IMR-90 (cell line): ENCODE data around the gene NTMT2. TPM values are rescaled to one million over a fixed set of nuclear protein-coding genes. Genes with fewer than 3 reads are reported as not detected.

Experiments
- ATAC-seq: fragments of 200-7000 bp; cut with Tn5 transposase; 2 replicates; pipeline ENCODE4 v1.9.1; 2020; ENCODE audit warnings: low read depth, mild to moderate bottlenecking, moderate library complexity
- BruUV-seq: library from RNA; stranded (reverse); fragments of 400-500 nt; replicated peaks from 2 replicates; lab custom pipeline; 2021; lab: Mats Ljungman, UMichigan
- CTCF ChIA-PET: fragments of 300-600 bp; formaldehyde crosslinking; extraction: SDS; loops from one replicate; lab custom pipeline; 2021; ENCODE audit warnings: antibody characterized with exemption; lab: Yijun Ruan, JAX
- POLR2A ChIA-PET: fragments of 300-600 bp; sonication (Branson Sonifier 250); formaldehyde crosslinking; loops from one replicate; lab custom pipeline; 2022; ENCODE audit warnings: antibody characterized with exemption; ENCODE audit not compliant: unreplicated experiment; lab: Charles Lee
- DNase-seq: peaks from one replicate; pipeline ENCODE4 v3.0.0; 2013
- H2AFZ ChIP-seq: replicated peaks from 2 replicates; pipeline ENCODE3; 2013; ENCODE audit warnings: low read length, mild to moderate bottlenecking; ENCODE audit not compliant: poor library complexity
- H2AK5ac ChIP-seq: 2 replicates; pipeline ENCODE4 v1.6.1; 2013; ENCODE audit warnings: low read depth, low read length, inconsistent platforms
- H2AK9ac ChIP-seq: replicated peaks from 2 replicates; pipeline ENCODE3; 2013; ENCODE audit warnings: mild to moderate bottlenecking, low read depth, low read length, moderate library complexity; ENCODE audit not compliant: poor library complexity
- H2BK120ac ChIP-seq: 2 replicates; pipeline ENCODE4 v1.6.1; 2013; ENCODE audit warnings: low read depth, low read length, inconsistent platforms
- H2BK15ac ChIP-seq: 3 replicates; pipeline ENCODE4 v1.6.1; 2013; ENCODE audit warnings: low read depth, low read length, inconsistent platforms
- H2BK20ac ChIP-seq: 2 replicates; pipeline ENCODE4 v1.6.1; 2013; ENCODE audit warnings: low read depth, mild to moderate bottlenecking, inconsistent platforms, low read length, moderate library complexity
- H2BK5ac ChIP-seq: 2 replicates; pipeline ENCODE4 v1.6.1; 2013; ENCODE audit warnings: mild to moderate bottlenecking, low read depth, low read length, inconsistent platforms; ENCODE audit not compliant: poor library complexity, severe bottlenecking
- H3K14ac ChIP-seq: replicated peaks from 2 replicates; pipeline ENCODE4 v1.6.1; 2013; ENCODE audit warnings: low read depth, low read length, inconsistent platforms
- H3K18ac ChIP-seq: 2 replicates; pipeline ENCODE4 v1.6.1; 2013; ENCODE audit warnings: low read depth, low read length, control low read depth
- H3K23ac ChIP-seq: 2 replicates; pipeline ENCODE4 v1.6.1; 2013; ENCODE audit warnings: low read depth, low read length, inconsistent platforms
- H3K27ac ChIP-seq: 2 replicates; pipeline ENCODE4 v1.5.1; 2013; ENCODE audit warnings: mild to moderate bottlenecking, control low read depth, low read length; ENCODE audit not compliant: insufficient read depth
- H3K27me3 ChIP-seq: 2 replicates; pipeline ENCODE4 v1.6.1; 2013; ENCODE audit warnings: low read length; ENCODE audit not compliant: control insufficient read depth, insufficient read depth
- H3K36me3 ChIP-seq: 2 replicates; pipeline ENCODE4 v1.6.1; 2013; ENCODE audit warnings: low read length, mixed read lengths; ENCODE audit not compliant: control insufficient read depth, insufficient read depth
- H3K4ac ChIP-seq: 2 replicates; pipeline ENCODE4 v1.6.1; 2013; ENCODE audit warnings: low read depth, low read length, inconsistent platforms
- H3K4me1 ChIP-seq: 2 replicates; pipeline ENCODE4 v1.6.1; 2013; ENCODE audit warnings: low read length, mixed read lengths; ENCODE audit not compliant: control insufficient read depth, insufficient read depth
- H3K4me2 ChIP-seq: 2 replicates; pipeline ENCODE4 v1.6.1; 2013; ENCODE audit warnings: low read depth, mild to moderate bottlenecking, control low read depth, low read length, moderate library complexity
- H3K4me3 ChIP-seq: 2 replicates; pipeline ENCODE4 v1.5.1; 2013; ENCODE audit warnings: low read depth, mild to moderate bottlenecking, control low read depth, low read length, moderate library complexity; ENCODE audit not compliant: insufficient read depth
- H3K56ac ChIP-seq: 2 replicates; pipeline ENCODE4 v1.6.1; 2013; ENCODE audit warnings: low read length, inconsistent platforms; ENCODE audit not compliant: insufficient read depth; ENCODE audit errors: extremely low read depth
- H3K79me1 ChIP-seq, 2 experiments: 2 replicates each; pipeline ENCODE4 v1.6.1; 2013; ENCODE audit warnings: low read length in 2 of 2, inconsistent platforms in 1 of 2, low read depth in 1 of 2
- H3K9ac ChIP-seq: 2 replicates; pipeline ENCODE4 v1.6.1; 2013; ENCODE audit warnings: low read depth, low read length, control low read depth
- H3K9me1 ChIP-seq: 2 replicates; pipeline ENCODE4 v1.6.1; 2013; ENCODE audit warnings: low read length, inconsistent platforms; ENCODE audit not compliant: insufficient read depth
- H3K9me3 ChIP-seq: 2 replicates; pipeline ENCODE4 v1.6.1; 2013; ENCODE audit warnings: low read length; ENCODE audit not compliant: control insufficient read depth, insufficient read depth
- H4K20me1 ChIP-seq: 2 replicates; pipeline ENCODE4 v1.6.1; 2013; ENCODE audit warnings: low read length, inconsistent platforms; ENCODE audit not compliant: insufficient read depth
- H4K5ac ChIP-seq: 2 replicates; pipeline ENCODE4 v1.6.1; 2013; ENCODE audit warnings: mild to moderate bottlenecking, low read depth, low read length, control low read depth
- H4K8ac ChIP-seq, 2 experiments: 2 replicates each; pipeline ENCODE4 v1.6.1; 2013; ENCODE audit warnings: low read depth in 2 of 2, low read length in 2 of 2, control low read depth in 1 of 2, inconsistent platforms in 1 of 2
- H4K91ac ChIP-seq: 2 replicates; pipeline ENCODE4 v1.6.1; 2013; ENCODE audit warnings: low read depth, low read length, inconsistent platforms; ENCODE audit not compliant: insufficient read depth
- BHLHE40 ChIP-seq: fragments of 150-350 bp; IDR thresholded peaks from 2 replicates; pipeline ENCODE4 v1.6.1; 2016; ENCODE audit warnings: mild to moderate bottlenecking, low read depth, low read length
- CEBPB ChIP-seq: IDR thresholded peaks from 2 replicates; pipeline ENCODE4 v1.6.1; 2012; ENCODE audit warnings: low read depth, low read length, improper control_type of control experiment
- CHD1 ChIP-seq: IDR thresholded peaks from 2 replicates; pipeline ENCODE4 v1.6.1; 2012; ENCODE audit warnings: low read depth, low read length, improper control_type of control experiment
- FOS ChIP-seq: fragments of 150-350 bp; IDR thresholded peaks from 2 replicates; pipeline ENCODE4 v1.6.1; 2016; ENCODE audit warnings: low read depth, low read length
- MAFK ChIP-seq: IDR thresholded peaks from 2 replicates; pipeline ENCODE4 v1.6.1; 2012; ENCODE audit warnings: low read depth, low read length, improper control_type of control experiment
- MAZ ChIP-seq: IDR thresholded peaks from 2 replicates; pipeline ENCODE4 v1.6.1; 2012; ENCODE audit warnings: low read depth, mild to moderate bottlenecking, low read length, improper control_type of control experiment, moderate library complexity, borderline replicate concordance
- MXI1 ChIP-seq: IDR thresholded peaks from 2 replicates; pipeline ENCODE4 v1.6.1; 2012; ENCODE audit warnings: low read depth, mild to moderate bottlenecking, low read length, moderate library complexity, borderline replicate concordance
- NFE2L2 ChIP-seq: fragments of 150-350 bp; IDR thresholded peaks from 2 replicates; pipeline ENCODE4 v1.6.1; 2016; ENCODE audit warnings: low read depth, mild to moderate bottlenecking, low read length
- POLR2A ChIP-seq: IDR thresholded peaks from 2 replicates; pipeline ENCODE4 v1.6.1; 2012; ENCODE audit warnings: mild to moderate bottlenecking, low read depth, low read length
- RAD21 ChIP-seq: IDR thresholded peaks from 2 replicates; pipeline ENCODE4 v1.6.1; 2012; ENCODE audit warnings: low read length, improper control_type of control experiment
- RCOR1 ChIP-seq: IDR thresholded peaks from 2 replicates; pipeline ENCODE4 v1.6.1; 2012; ENCODE audit warnings: mild to moderate bottlenecking, low read length, improper control_type of control experiment; ENCODE audit not compliant: insufficient replicate concordance
- RFX5 ChIP-seq: IDR thresholded peaks from 2 replicates; pipeline ENCODE4 v1.8.0; 2012; ENCODE audit warnings: low read depth, mild to moderate bottlenecking, low read length, moderate library complexity
- SMC3 ChIP-seq: fragments of 150-350 bp; IDR thresholded peaks from 2 replicates; pipeline ENCODE4 v1.6.1; 2016; ENCODE audit warnings: low read depth, mild to moderate bottlenecking, antibody characterized with exemption, low read length, moderate library complexity
- WGBS, 2 experiments: methylation state at CpG; one replicate each; pipeline versions ENCODE4 v1.1.5 to v1.1.7; 2013; ENCODE audit warnings: missing lambda C conversion rate in 2 of 2; ENCODE audit not compliant: insufficient read length in 1 of 2; ENCODE audit errors: extremely low coverage in 2 of 2; 5-methylcytosine and 5-hydroxymethylcytosine counted together
- dilution Hi-C: fragments of 300-500 bp; cut with HindIII; formaldehyde crosslinking; loops from one replicate; pipeline ENCODE4 v1.14.3; 2018; ENCODE audit warnings: low sequenced_read_pairs; ENCODE audit not compliant: unreplicated experiment
- in situ Hi-C: fragments of 300-500 bp; cut with MboI; formaldehyde crosslinking; loops from 3 replicates; pipeline ENCODE4 v1.14.3; 2019; ENCODE audit warnings: low sequenced_read_pairs, inconsistent platforms, mixed read lengths
- intact Hi-C: fragments of 100-400 bp; cut with micrococcal nuclease; formaldehyde crosslinking; loops from 2 replicates; pipeline ENCODE4 v1.10.0; 2022
- polyA plus RNA-seq, 3 experiments: library from polyadenylated mRNA; depleted of rRNA; stranded (reverse); fragments of >200 nt; gene quantifications; 2 replicates each; pipeline ENCODE4 v1.2.3, GENCODE V29; 2012; ENCODE audit warnings: low replicate concordance in 1 of 3
- total RNA-seq: library from RNA; depleted of rRNA; stranded (reverse); fragments of >200 nt; gene quantifications from 2 replicates; pipeline ENCODE4 v1.2.3, GENCODE V29; 2012
- TF ChIP-seq, protein P1 (sequence below): conservative IDR thresholded peaks from 2 replicates; pipeline ENCODE4 v1.5.1; 2012; ENCODE audit warnings: mild to moderate bottlenecking, low read depth, low read length, improper control_type of control experiment
- TF ChIP-seq, protein P2 (sequence below): fragments of 150-350 bp; IDR thresholded peaks from 2 replicates; pipeline ENCODE4 v1.6.1; 2017; ENCODE audit warnings: mild to moderate bottlenecking, antibody characterized with exemption, low read length, low read depth

NTMT2 gene
- total and polyA plus RNA-seq, 2 of the 4 experiments (the other 2 are of a cell fraction): not detected

DNA sequence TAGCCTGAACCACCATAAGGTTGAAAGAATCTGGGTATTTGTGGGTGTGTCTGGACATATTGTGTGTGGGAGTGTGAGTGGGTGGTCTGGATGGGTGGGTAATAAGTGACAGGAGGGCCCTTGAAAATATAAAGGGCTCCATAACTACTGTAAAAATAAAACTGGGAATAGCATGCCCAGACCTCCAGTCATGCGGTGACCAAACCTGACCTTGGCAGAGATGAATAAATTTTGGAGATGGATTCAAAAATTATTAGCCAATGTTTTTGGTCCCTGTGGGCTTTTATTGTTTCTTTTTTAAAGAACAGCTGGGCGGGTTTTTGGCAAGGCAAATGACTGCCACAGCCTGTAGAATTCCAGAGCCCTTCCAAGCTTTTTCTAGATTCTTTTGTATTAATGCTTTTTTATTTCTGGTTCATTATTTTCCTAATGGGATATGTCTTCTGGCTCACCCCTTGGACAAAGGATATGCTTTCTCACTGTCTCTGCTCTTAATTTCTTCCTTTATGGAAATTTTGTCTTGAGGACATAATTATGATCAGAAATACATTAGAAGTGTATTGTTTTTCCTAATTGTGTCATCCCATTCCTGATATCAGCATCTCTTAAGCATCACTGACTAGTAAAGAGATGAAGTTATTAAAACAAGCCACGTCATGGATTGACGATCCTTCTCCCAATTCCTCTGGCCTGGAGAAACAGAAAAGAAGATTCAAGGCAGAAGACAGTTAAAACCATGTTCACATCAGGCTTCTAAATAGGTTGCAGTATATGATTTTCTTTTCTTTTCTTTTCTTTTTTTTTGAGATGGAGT lies 69.5 kb downstream of the NTMT2 start:
- ChIA-PET POLR2A (interaction anchor here (0.6 kb wide), 2 partner anchors 27 to 141 kb away, joined by 4 to 5 read pairs; no protein-coding TSS in a partner anchor), CTCF (no interaction called here)
- Histone ChIP-seq H2AFZ (no peak overlapping the region), H2AK5ac (no peak overlapping the region), H4K8ac (no peak overlapping the region), H3K36me3 (no peaks in the 10 kb centered on the region), H2BK120ac (no peak overlapping the region), H3K23ac (no peak overlapping the region), H4K5ac (no peak overlapping the region), H3K79me1 (no peaks in the 10 kb centered on the region), H3K4me1 (no peaks in the 10 kb centered on the region), H3K18ac (no peak overlapping the region), H3K27me3 (no peaks in the 10 kb centered on the region), H4K20me1 (no peaks in the 10 kb centered on the region), H3K9me3 (no peaks in the 10 kb centered on the region), H3K14ac (no peak overlapping the region), H3K4ac (no peak overlapping the region), H3K4me3 (no peak overlapping the region), H2BK5ac (no peak overlapping the region), H3K4me2 (no peak overlapping the region), H2BK20ac (no peak overlapping the region), H3K56ac (no peak overlapping the region), H3K27ac (no peak overlapping the region), H2BK15ac (no peak overlapping the region), H4K91ac (no peak overlapping the region), H2AK9ac (no peak overlapping the region), H3K9ac (no peak overlapping the region), H3K9me1 (no peaks in the 10 kb centered on the region)
- BruUV-seq: no TSS peak
- DNase-seq (no peak), ATAC-seq (no peak)
- WGBS, 2 experiments: 67% methylated on average over 1 of the region's 4 CpGs; no CpG with 5 or more reads in 1 of the 2 experiments
- dilution Hi-C loops (no loop called here), intact Hi-C loops (loop anchor here (10.0 kb wide), 1 partner anchor 320 kb away; the partner anchor contains the start of gene GORAB), in situ Hi-C loops (no loop called here)
- TF ChIP-seq RCOR1 (no peak), MAZ (no peak), NFE2L2 (no peak), SMC3 (no peak), CEBPB (no peak), MXI1 (no peak), RAD21 (no peak), RFX5 (no peak), CHD1 (no peak), MAFK (no peak), BHLHE40 (no peak), POLR2A (no peak), FOS (no peak)
- TF ChIP-seq, protein P1, sequence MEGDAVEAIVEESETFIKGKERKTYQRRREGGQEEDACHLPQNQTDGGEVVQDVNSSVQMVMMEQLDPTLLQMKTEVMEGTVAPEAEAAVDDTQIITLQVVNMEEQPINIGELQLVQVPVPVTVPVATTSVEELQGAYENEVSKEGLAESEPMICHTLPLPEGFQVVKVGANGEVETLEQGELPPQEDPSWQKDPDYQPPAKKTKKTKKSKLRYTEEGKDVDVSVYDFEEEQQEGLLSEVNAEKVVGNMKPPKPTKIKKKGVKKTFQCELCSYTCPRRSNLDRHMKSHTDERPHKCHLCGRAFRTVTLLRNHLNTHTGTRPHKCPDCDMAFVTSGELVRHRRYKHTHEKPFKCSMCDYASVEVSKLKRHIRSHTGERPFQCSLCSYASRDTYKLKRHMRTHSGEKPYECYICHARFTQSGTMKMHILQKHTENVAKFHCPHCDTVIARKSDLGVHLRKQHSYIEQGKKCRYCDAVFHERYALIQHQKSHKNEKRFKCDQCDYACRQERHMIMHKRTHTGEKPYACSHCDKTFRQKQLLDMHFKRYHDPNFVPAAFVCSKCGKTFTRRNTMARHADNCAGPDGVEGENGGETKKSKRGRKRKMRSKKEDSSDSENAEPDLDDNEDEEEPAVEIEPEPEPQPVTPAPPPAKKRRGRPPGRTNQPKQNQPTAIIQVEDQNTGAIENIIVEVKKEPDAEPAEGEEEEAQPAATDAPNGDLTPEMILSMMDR: no peak
- TF ChIP-seq, protein P2, sequence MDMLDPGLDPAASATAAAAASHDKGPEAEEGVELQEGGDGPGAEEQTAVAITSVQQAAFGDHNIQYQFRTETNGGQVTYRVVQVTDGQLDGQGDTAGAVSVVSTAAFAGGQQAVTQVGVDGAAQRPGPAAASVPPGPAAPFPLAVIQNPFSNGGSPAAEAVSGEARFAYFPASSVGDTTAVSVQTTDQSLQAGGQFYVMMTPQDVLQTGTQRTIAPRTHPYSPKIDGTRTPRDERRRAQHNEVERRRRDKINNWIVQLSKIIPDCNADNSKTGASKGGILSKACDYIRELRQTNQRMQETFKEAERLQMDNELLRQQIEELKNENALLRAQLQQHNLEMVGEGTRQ: no peak
